SK-N-MC (cell line): Measurements from ENCODE around the gene PDE6G.
A peak's percentile ranks its signal among the peaks of the same experiment; 100 is the strongest.

Source experiments
- DNase-seq: peaks from one replicate; pipeline ENCODE4 v3.0.0-alpha.2; 2011; ENCODE audit warnings: low read depth, low spot score
- H3K27ac ChIP-seq: fragments of 200-600 bp; sonication (generic); 2 replicates; pipeline ENCODE4 v1.5.1; 2016; ENCODE audit warnings: mixed run types
- H3K36me3 ChIP-seq: fragments of 200-600 bp; sonication (generic); 2 replicates; pipeline ENCODE4 v1.6.1; 2017; ENCODE audit warnings: antibody characterized with exemption, low read length, mixed read lengths; ENCODE audit not compliant: insufficient read depth
- H3K4me3 ChIP-seq: fragments of 200-600 bp; sonication (generic); 2 replicates; pipeline ENCODE4 v1.5.1; 2016
- H3K9ac ChIP-seq: fragments of 200-600 bp; sonication (generic); 2 replicates; pipeline ENCODE4 v1.8.0; 2017; ENCODE audit warnings: mixed run types, mixed read lengths; ENCODE audit not compliant: insufficient read length
- H3K9me3 ChIP-seq: fragments of 200-600 bp; sonication (generic); 2 replicates; pipeline ENCODE4 v1.6.1; 2017; ENCODE audit warnings: low read depth, mild to moderate bottlenecking, antibody characterized with exemption, low read length, moderate library complexity, mixed read lengths
- EZH2 ChIP-seq: fragments of 200-600 bp; sonication (generic); IDR thresholded peaks from one replicate; pipeline ENCODE4 v1.6.1; 2017; ENCODE audit warnings: antibody characterized with exemption
- FOXP2 ChIP-seq: optimal IDR thresholded peaks from 2 replicates; pipeline ENCODE3; 2011; ENCODE audit warnings: mild to moderate bottlenecking, moderate library complexity; ENCODE audit not compliant: insufficient read depth; ENCODE audit errors: extremely low read length, control extremely low read depth
- POLR2AphosphoS5 ChIP-seq: IDR thresholded peaks from 2 replicates; pipeline ENCODE4 v1.6.1; 2012; ENCODE audit warnings: mild to moderate bottlenecking, low read depth, low read length, borderline replicate concordance

Gene PDE6G

GRCh38 chr17:81647640-81648012 is 8.7 kb downstream of the PDE6G start:
- TF ChIP-seq FOXP2 = no peak
- TF ChIP-seq EZH2 = no peak
- no peak for TF ChIP-seq POLR2AphosphoS5
- Histone ChIP-seq H3K9ac (no peak overlapping the region), H3K36me3 (no peaks in the 10 kb centered on the region), H3K4me3 (no peak overlapping the region), H3K9me3 (no peaks in the 10 kb centered on the region), H3K27ac (no peak overlapping the region)
- no peak for DNase-seq

GRCh38 chr17:81646869-81647600 is 9.3 kb downstream of the PDE6G start:
- no peak for TF ChIP-seq POLR2AphosphoS5
- no peak for TF ChIP-seq EZH2
- no peak for TF ChIP-seq FOXP2
- H3K4me3 ChIP-seq = no peak overlapping the region
- DNase-seq = no peak

GRCh38 chr17:81644976-81645952 is 11.1 kb downstream of the PDE6G start:
- no peak overlapping the region for H3K9ac ChIP-seq
- H3K27ac ChIP-seq = no peak overlapping the region
- DNase-seq = no peak
- H3K9me3 ChIP-seq = no peaks in the 10 kb centered on the region
- no peak overlapping the region for H3K4me3 ChIP-seq
- TF ChIP-seq POLR2AphosphoS5 (no peak), FOXP2 (no peak), EZH2 (no peak)
- no peaks in the 10 kb centered on the region for H3K36me3 ChIP-seq

More at GRCh38 chr17:81646869-81647600, 9.3 kb downstream of the PDE6G start:
- Histone ChIP-seq H3K36me3 (no peaks in the 10 kb centered on the region), H3K9ac (no peak overlapping the region), H3K27ac (no peak overlapping the region), H3K9me3 (no peaks in the 10 kb centered on the region)

- H3K36me3 ChIP-seq = no peaks in the 10 kb centered on the region
- no peak overlapping the region for H3K9ac ChIP-seq
- no peak overlapping the region for H3K27ac ChIP-seq
- TF ChIP-seq FOXP2 (no peak), POLR2AphosphoS5 (no peak), EZH2 (no peak)
- H3K9me3 ChIP-seq = no peaks in the 10 kb centered on the region
- H3K4me3 ChIP-seq = no peak overlapping the region
- no peak for DNase-seq
Measured at GRCh38 chr17:81644496-81644895, 11.8 kb downstream of the PDE6G start.

- Histone ChIP-seq H3K4me3 (no peak overlapping the region), H3K27ac (no peak overlapping the region), H3K9me3 (no peaks in the 10 kb centered on the region), H3K9ac (no peak overlapping the region), H3K36me3 (no peaks in the 10 kb centered on the region)
- DNase-seq = no peak
- no peak for TF ChIP-seq EZH2
Measured at GRCh38 chr17:81641825-81642489, 14.4 kb downstream of the PDE6G start.

- no peak for DNase-seq
- Histone ChIP-seq H3K27ac (no peak overlapping the region), H3K9ac (no peak overlapping the region), H3K36me3 (no peaks in the 10 kb centered on the region), H3K4me3 (no peak overlapping the region), H3K9me3 (no peaks in the 10 kb centered on the region)
- TF ChIP-seq EZH2 = no peak
- no peak for TF ChIP-seq FOXP2
- TF ChIP-seq POLR2AphosphoS5 = no peak
Measured at GRCh38 chr17:81640011-81640410, 16.3 kb downstream of the PDE6G start.

GRCh38 chr17:81638683-81639082 is 17.7 kb downstream of the PDE6G start:
- Histone ChIP-seq H3K27ac (peak overlapping the region; percentile 57), H3K9me3 (no peaks in the 10 kb centered on the region), H3K4me3 (no peak overlapping the region), H3K36me3 (peaks cover 4% of the 10 kb centered on the region; the same call in 1 of the 2 replicates), H3K9ac (no peak overlapping the region)
- DNase-seq = no peak
- TF ChIP-seq FOXP2 = no peak
- no peak for TF ChIP-seq EZH2
- no peak for TF ChIP-seq POLR2AphosphoS5
